HG03045 (cell line): ENCODE data around the gene FGD5.
A peak's percentile ranks its signal among the peaks of the same experiment; 100 is the strongest.
"Not testable (repeated sequence)": the region's sequence is repeated elsewhere in the genome, so short reads cannot be mapped to it uniquely, and the experiment has no call there.

ENCODE experiments used
- ATAC-seq: cut with Tn5 transposase; IDR thresholded peaks from one replicate; pipeline ENCODE4 v1.9.1; 2021; ENCODE audit warnings: mild to moderate bottlenecking, moderate library complexity; ENCODE audit not compliant: unreplicated experiment

The FGD5 gene

DNA sequence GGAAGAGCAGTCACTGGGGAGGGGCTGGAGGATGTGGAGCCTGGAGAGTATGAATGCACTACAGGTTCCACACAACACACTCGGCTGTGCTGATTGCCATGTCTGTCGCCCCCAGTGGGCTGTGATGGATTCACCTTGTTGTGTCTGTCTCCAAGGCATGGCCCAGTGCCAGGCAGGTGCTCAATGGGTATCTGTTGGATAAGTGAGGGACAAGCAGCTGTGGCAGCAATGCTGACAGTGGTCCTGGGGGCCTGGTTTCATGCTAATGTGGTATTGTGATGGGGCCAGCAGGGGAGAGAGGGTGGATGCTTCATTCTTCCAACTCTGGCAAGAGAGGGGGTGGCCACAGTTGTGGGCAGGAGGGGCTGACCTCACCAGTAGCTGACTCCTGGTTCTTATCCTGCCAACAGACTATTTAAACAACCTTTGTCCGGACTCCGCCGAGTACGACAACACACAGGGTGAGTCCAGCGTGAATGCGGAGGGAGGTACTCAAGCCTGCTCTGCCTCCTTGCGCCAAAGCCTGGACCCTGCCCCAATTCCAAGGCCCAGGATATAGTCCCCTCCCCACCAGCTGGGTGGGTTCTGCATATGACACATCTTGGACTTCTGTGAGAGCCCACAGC, 81.3 kb downstream of the FGD5 start:
- ATAC-seq, result no peak

DNA sequence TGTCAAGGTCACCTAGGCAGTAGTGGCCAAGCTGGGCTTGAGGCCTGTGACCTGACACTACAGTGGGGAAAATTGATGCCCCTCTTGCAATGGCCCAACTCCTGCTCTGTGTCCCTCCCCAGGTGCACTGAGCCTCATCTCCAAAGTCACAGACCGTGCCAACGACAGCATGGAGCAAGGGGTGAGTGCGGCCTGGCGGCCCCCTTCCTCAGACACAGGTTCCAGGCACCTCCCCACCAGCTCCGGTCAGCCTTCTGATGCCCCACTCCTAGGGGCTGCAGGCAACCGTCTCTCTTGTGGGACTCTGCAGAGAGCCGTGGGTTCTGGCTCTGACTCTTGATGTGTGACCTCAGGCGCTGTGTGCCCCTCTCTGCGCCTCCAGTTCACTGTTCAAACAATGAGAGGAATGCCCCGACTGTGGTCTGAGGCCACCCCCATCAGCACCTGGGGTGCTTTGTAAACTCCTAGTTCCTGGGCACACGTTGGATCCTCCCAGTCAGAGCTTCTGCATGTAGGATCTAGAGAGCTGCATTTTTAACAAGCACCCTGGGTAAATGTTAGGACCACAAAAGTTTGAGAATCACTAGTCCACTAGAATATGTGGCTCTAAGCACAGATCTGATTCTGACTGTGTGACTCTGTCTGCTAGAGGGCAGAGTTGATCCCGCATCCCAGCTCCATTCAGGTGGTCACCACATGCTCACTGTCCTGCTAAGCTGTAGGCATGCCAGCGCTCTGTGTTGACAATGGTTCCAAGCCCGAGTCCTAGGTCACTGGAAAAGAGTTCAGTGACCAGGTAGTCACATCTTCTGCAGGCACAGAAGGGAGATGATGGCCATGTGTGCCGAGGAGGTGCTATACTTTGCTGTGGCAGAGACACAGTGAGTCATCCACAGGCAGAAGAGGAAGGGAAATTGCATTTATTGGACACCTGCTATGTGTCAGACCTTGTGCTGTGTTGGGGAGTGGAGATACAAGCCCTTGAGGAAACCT, 82.4 kb downstream of the FGD5 start:
- ATAC-seq, result no peak

DNA sequence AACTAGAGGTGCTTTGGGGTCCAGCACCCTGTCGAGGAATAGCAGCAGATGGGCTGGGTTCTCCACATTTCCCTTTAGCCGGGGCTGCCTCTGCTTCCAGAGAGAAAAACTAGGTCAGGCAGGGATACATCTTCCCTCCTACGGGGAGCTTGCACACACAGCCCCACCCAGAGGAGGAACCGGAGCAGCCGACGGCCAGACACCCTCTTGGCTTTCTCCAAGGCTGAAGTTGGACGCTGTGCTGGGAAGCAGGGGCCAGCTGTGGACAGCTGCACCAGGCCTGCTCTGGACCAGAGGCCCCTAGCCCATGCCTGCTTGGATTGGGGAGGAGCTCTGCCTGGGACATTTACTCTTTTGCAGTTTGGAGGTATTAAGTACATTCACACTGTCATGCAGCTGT, 84.0 kb downstream of the FGD5 start:
- ATAC-seq, result no peak

DNA sequence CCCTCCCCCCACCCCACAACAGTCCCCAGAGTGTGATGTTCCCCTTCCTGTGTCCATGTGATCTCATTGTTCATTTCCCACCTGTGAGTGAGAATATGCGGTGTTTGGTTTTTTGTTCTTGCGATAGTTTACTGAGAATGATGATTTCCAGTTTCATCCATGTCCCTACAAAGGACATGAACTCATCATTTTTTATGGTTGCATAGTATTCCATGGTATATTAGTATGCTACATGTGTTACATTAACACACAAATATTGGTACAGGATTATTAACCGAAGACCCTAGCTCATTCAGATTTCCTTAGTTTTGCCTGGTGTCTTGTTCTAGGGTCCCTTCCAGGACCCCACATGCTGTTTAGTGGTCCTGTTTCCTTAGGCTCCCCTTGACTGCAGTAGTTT, 84.7 kb downstream of the FGD5 start:
- not testable (repeated sequence) for ATAC-seq

DNA sequence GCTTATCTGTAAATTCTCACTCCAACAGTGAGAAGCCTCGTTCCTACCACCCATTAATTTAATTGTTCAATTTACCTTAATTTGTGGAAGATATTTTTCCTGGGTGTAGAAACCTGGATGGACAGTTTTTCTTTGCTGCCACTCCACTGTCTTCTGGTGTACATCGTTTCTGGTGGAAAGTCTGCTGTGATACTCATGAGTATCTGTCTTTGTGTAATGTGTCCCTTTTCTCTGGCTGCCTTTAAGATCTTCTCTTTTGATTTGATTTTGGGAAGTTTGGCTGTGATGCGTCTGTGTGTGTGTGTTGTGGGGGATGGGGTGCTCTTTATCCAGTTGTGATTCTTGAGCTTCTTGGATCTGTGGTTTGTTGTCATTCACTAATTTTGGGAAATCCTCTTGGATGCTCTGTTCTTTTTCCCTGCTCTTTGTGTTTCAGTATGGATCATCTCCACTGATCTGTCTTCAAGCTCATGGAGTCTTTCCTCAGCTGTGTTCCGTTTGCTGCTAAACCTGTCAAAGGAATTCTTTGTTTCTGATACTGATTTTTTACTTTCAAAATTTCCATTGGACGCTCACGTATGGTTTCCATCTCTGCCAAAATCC, 86.4 kb downstream of the FGD5 start:
- ATAC-seq, result no peak

DNA sequence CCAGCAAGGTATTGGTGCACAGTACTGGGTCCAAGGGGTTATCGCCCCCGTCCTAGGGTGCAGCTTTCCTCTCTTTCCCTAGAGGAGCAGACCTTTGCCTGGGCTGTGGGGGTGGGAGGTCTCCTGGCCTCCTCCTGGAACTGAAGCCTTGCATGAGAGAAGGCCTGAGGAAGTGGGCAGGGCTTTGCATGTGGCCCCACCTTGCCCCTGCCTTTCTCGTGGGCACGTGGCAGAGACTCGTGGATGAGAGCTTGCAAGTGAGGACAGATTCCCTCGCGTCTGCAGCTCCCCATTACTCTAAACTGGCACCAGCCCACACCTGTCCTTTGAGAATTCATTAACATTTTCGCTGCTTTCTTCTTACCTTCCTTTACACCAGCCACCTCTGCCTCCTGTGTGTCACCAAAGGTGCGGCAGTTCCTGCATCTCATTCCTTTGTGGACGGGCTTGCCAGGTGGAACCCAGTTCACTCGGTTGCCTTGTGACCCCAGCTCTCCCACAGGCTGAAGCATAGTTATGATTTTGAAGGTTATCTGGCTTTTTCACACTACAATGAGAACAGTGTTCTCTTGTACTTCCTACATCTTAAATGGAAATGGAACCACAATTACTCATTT, 87.7 kb downstream of the FGD5 start:
- ATAC-seq, result no peak

DNA sequence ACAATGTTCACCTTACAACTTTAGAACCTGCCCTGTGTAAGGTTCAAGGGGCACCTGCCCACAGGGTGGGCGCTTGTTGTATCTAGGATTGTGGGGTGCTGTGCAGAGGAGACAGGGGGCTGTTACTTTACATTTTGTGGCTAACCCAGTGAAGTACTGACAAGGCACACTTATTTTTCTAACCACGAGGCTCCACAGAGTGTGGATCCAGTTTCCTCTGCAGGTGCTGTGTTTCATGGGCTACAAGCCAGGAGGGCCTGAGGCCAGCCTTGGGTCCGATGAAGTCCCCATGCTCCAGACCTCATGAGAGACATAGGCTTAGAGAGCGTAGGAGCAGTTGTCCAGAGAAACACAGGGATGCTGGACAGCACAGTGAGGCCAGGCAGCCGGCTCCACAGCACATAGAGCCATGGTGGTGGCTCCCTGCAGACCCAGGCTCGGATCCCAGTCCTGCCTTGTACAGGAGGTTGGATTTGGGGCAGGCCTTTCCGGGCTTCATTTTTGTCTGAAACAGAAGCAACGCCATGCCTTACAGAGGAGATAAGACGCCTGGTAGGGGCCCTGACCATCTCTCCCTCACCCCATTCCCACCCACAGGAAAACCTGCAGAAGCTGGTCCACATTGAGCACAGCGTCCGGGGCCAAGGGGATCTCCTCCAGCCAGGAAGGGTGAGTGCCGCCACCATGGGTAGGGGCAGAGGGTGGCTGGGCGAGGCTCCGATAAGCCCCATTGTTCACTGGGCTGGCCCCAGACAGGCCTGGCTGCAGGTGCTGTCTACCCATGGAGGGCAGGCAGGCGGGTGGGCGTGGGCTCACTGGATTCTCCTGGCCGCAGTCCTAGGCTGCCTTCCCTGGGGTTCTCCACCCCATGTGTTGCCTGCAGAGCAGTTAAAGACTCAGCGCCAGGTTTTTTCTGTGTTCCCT, 88.5 kb downstream of the FGD5 start:
- ATAC-seq, result no peak

DNA sequence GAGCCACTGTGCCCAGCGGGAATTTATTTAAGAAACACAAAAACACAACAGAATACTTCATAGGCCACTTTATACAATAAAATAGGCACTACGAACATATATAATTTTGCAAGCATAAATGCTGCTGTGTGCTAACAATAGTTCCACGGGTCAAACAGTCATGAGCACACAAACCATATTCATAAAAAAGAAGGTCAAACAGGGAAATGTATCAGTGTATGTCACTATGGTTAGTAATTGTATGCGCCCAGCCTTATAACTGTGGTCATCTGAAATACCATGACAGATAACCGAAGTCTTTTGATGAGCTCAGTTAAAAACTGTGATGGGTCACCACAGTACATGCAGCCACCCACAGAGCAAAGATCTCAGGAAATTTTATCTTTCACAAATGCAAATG, 90.5 kb downstream of the FGD5 start:
- ATAC-seq, result no peak

DNA sequence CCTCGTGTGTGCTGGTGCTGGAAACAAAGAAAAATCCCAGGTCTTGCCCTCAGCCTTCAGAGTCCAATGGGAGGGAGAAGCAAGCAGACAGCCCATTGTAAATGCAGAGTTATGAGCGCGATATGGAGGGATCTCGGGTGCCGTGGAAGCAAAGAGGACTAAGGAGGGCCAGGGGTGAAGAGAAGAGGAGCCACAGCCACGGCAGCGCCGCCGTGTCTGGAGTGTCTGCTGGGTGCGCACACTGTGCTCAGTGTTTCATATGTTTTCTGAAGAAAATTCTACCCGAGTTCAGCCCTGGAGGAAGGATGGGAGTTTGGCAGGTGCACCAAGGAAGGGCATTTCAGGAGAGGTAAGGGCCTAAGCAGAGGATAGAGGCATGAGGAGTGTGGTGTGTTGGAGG, 92.9 kb downstream of the FGD5 start:
- ATAC-seq, result no peak

DNA sequence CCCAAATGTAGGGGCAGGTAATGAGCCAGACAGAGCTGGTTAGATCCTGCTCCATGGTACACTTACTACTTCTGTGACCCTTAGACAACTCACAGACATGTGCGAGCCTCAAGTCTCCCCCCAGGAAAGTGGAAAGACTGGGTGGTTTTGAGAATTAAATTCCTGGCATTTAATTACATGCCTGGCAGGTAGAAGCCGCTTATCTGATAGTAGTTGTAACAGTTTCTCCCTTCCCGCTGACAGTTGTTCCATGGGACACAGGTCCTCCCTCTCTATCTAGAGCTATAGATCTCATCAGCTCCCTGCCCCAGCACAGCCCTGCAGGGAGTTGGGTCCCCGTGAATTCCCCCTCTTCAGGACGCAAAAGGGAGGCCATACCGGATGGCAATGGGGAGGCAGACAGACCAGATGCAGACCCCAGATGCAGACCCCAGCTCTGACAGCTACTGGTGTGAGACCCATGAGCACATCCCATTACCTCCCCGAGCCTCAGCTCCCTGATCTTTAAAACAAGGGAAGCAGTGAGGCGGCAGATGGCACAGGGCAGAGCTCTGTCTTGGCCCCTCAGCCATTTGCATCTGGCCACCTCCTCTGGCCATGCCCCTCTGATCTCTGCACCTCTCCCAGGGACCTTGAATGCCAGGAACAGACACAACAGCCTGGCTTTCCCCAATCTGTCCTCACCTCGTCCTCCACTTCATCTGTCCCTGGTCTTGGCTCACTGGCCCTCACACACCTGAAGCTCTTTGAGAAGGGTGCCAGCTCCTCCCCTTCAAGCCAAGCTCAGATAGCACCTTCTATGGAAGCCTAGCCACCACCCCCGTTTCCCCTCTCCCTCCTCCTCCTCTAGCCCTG, 94.5 kb downstream of the FGD5 start:
- no peak for ATAC-seq

DNA sequence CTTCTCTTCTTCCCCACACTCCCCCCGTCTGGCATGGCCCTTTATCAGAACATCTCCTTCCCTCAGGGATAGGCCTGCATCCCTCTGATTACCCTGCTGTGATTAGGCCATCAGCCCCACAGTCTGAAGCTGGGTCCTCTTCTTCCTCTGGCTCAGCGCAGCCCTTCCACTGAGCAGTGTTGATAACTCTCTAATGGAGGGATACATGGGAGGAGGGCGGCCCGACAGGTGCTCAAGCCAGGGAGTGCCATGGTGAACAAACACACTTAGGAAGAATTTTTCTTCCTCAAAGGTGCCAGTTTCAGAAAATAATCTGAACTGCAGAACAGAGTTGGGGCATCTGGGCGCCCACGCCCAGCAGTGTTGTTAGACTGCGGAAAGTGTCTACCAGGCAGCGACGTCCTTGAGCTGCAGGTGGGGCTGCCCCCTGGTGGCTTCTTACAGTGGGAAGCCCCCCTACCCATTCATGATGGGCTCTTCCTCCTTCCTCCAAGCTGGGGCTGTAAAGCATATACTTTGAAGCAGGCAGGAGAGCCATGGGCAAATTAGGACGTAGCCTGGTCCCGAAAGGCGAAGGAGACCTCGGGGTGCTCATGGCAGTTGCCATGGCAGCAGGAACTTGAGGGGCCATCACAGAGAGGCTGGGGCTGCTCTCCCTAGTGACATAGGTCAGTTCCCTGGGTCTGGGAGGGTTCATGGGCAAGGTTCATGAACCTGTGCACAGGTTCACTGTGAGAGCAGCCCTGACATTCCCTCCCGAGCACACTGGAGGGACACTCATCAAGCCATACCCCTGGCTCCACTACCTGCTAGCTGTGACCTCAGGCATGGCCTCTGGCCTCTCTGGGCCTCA, 95.4 kb downstream of the FGD5 start:
- ATAC-seq, result no peak

DNA sequence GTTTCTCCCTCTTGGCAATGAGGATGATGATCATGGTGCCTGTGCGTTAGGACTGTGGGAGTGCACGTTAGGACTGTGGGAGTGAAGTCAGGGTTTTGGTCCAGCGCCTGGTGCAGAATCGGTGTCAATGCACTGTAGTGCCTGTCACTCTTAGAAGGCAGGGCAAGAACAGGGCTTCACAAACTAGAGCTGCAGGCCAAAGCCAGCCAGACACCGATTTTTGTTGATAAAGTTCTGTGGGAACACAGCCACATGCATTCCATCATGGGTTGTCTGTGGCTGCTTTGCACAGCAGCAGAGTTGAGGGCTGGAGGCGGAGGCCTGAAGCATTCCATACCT, 96.0 kb downstream of the FGD5 start:
- ATAC-seq, result no peak

DNA sequence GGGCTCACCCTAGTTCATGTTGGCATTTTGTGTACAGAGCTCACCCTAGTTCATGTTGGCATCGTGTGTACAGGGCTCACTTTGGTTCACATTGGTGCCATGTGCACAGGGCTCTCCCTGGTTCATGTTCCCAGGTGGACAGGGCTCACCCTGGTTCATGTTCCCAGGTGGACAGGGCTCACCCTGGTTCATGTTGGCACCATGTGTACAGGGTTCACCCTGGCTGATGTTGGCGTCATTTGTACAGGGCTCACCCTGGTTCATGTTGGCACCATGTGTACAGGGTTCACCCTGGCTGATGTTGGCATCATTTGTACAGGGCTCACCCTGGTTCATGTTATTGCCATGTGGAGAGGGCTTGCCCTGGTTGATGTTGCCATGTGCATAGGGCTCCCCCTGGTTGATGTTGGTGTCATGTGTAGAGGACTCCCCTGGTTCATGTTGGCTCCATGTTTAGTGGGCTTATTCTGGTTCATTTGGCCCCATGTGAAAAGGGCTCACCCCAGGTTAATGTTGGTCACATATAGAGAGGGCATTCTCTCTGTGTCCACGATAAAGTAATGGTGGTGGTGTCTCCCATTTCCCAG, 97.0 kb downstream of the FGD5 start:
- ATAC-seq, result no peak

DNA sequence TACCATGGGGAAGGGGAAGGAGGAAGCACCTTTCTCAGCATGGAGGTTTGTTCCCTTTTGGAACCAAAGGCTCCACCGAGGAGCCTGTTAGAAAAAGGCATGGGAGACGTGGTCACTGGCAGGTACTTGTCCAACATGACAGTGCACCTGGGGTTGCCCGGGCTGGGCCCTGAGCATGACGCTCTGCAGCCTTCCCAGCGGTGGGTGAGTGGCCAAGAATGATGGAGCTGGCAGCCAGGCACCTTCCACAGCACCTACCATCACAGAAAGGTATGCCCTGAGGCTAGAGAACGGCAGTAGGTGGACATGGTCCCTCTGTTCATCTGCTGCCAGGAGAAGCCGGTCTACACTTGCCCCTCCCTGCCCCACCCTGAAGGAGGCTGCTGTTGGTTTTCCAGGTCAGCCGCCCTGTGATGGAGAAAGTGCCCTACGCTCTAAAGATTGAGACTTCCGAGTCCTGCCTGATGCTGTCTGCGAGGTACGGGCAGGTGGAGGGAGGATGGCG, 99.6 kb downstream of the FGD5 start:
- no peak for ATAC-seq

DNA sequence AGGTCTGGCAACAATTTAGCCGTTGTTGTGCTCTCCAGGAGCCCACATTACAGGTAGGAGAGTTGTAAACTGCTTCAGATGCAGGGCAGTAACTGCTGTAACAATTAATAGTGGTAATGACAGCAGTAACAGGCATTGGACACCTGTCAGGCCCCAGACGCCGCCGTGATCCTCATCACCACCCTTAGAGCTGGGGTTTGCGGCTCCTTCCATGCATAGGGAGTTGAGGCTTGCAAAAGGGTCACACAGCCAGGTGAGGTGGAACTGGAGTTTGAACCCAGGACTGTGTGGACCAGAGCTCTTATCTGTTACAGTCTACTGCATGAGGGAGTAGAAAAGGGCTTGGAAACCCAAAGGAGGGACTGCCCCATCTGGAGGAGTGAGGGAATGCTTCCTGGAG, 101.8 kb downstream of the FGD5 start:
- no peak for ATAC-seq

DNA sequence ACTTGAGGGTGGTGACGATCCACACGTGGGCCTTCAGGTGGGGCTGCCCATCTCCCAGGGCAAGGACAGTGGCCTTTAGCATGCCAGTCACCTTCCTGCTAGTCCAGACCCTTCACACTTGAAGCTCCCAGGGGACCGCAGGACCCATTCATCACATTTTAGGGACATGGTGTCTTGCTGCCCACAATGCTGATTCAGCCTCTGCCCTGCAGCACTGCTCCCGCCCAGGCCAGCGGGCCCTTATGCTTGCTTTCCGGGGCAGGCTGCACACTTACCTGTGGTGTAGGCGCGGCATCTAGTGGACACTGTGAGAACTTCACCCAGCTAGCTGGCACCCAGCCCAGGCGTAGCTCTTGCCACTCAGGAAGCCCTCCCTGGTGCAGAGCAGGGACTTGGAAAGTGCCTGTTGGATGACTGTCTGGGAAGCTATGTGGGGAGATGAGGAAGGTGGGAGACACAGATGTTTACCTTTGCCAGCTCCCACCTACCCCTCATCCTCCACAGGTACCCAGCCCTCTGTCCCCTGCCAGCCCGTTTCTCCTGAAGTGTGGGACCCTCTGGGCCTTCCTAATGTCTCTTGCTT, 102.4 kb downstream of the FGD5 start:
- peak; percentile 73 for ATAC-seq

DNA sequence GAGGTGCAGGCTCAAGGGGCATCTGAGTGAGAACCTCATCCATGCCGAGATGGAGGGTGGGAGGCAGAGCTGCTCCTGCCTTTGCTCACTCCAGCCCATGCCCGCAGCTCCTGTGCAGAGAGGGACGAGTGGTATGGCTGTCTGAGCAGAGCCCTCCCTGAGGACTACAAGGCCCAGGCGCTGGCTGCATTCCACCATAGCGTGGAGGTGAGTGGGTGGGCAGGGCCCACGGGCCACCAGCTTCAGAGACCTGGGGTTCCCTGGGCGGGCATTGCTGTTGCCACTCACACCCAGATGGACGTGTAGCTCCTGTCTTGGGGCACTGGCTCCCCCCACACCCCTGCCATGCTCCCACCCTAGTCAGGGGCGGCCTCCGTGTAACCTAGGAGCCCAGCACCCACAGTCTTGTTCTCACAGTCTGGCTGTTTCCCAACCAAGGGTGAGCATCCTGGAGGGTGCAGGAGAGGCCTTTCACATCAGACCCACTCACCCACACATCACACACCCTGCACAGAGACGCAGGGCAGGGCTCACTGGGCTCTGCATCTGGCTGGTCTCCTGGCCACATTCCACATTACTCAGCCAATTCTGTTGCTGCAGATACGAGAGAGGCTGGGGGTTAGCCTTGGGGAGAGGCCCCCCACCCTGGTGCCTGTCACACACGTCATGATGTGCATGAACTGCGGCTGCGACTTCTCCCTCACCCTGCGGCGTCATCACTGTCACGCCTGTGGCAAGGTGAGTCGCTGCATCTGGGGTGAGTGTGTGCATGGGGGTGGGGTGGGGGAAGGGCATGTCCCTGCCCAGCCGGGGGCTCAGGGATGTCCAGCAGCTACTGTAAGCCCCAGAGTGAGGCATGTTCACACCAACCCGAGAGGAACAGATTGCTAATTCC, 103.3 kb downstream of the FGD5 start:
- no peak for ATAC-seq
